ENCODE data around the gene APLP1. TPM values are rescaled to one million over a fixed set of nuclear protein-coding genes. Genes with fewer than 3 reads are reported as not detected.
"Not testable (repeated sequence)": the region's sequence is repeated elsewhere in the genome, so short reads cannot be mapped to it uniquely, and the experiment has no call there.

Gene APLP1
- total RNA-seq, 3 donors from 2014 or later: 2.6 to 4.2 (median 3.3) TPM

GRCh38 chr19:35832054-35832453 lies 36.3 kb upstream of the APLP1 start:
- no peak overlapping the region for H3K4me3 ChIP-seq
- H3K36me3 ChIP-seq: no peaks in the 10 kb centered on the region
- no peak for TF ChIP-seq CTCF (IDR thresholded peaks at IDR 0.05)
- no peak for TF ChIP-seq POLR2A (IDR thresholded peaks at IDR 0.05)
- TF ChIP-seq POLR2AphosphoS5 (IDR thresholded peaks at IDR 0.05): no peak
- H3K4me1 ChIP-seq: no peaks in the 10 kb centered on the region
- DNase-seq (ENCODE audit: low spot score in 2 of 2): no peak
- no peak overlapping the region for H3K27ac ChIP-seq
- intact Hi-C loops (cut with DNase I; ENCODE audit: low total_unique reads): no loop called here
- H3K9me3 ChIP-seq: no peaks in the 10 kb centered on the region
- peaks cover 0 to 27% of the 10 kb centered on the region in 2 donors for H3K27me3 ChIP-seq

- Histone ChIP-seq H3K36me3 (no peaks in the 10 kb centered on the region), H3K27ac (no peak overlapping the region), H3K4me3 (no peak overlapping the region), H3K4me1 (no peaks in the 10 kb centered on the region), H3K9me3 (peaks cover 8 to 12% of the 10 kb centered on the region in 2 donors), H3K27me3 (peaks cover 0 to 27% of the 10 kb centered on the region in 2 donors)
- intact Hi-C loops (cut with DNase I; ENCODE audit: low total_unique reads): no loop called here
- no peak for DNase-seq (ENCODE audit: low spot score in 2 of 2)
- TF ChIP-seq POLR2AphosphoS5 (IDR thresholded peaks at IDR 0.05) (no peak), CTCF (IDR thresholded peaks at IDR 0.05) (no peak), POLR2A (IDR thresholded peaks at IDR 0.05) (no peak)
Observed at GRCh38 chr19:35833972-35834371, 34.4 kb upstream of the APLP1 start.

- H3K36me3 ChIP-seq; H3K4me3 ChIP-seq; intact Hi-C loops (cut with DNase I; ENCODE audit: low total_unique reads); H3K27ac ChIP-seq; H3K4me1 ChIP-seq; DNase-seq (ENCODE audit: low spot score in 2 of 2): not testable (repeated sequence)
- H3K9me3 ChIP-seq: peaks cover 13 to 17% of the 10 kb centered on the region in 2 donors
- peaks cover 0 to 21% of the 10 kb centered on the region in 2 donors for H3K27me3 ChIP-seq
Observed at GRCh38 chr19:35836096-35836495, 32.3 kb upstream of the APLP1 start.

- Histone ChIP-seq H3K27me3 (peaks cover 3 to 48% of the 10 kb centered on the region in 2 donors), H3K4me3 (no peak overlapping the region), H3K36me3 (no peaks in the 10 kb centered on the region), H3K9me3 (peaks cover 13 to 17% of the 10 kb centered on the region in 2 donors), H3K4me1 (no peaks in the 10 kb centered on the region), H3K27ac (no peak overlapping the region)
- no peak for TF ChIP-seq CTCF (IDR thresholded peaks at IDR 0.05)
- no peak for TF ChIP-seq POLR2AphosphoS5 (IDR thresholded peaks at IDR 0.05)
- no peak for TF ChIP-seq POLR2A (IDR thresholded peaks at IDR 0.05)
- intact Hi-C loops (cut with DNase I; ENCODE audit: low total_unique reads): no loop called here
- no peak for DNase-seq (ENCODE audit: low spot score in 2 of 2)
Observed at GRCh38 chr19:35841961-35842595, 26.3 kb upstream of the APLP1 start.

GRCh38 chr19:35842666-35843272 lies 25.6 kb upstream of the APLP1 start:
- intact Hi-C loops (cut with DNase I; ENCODE audit: low total_unique reads): no loop called here
- peaks cover 3 to 48% of the 10 kb centered on the region in 2 donors for H3K27me3 ChIP-seq
- TF ChIP-seq CTCF (IDR thresholded peaks at IDR 0.05) (no peak), POLR2A (IDR thresholded peaks at IDR 0.05) (no peak), POLR2AphosphoS5 (IDR thresholded peaks at IDR 0.05) (no peak)

More at GRCh38 chr19:35842666-35843272, 25.6 kb upstream of the APLP1 start:
- Histone ChIP-seq H3K9me3 (peaks cover 13 to 17% of the 10 kb centered on the region in 2 donors), H3K36me3 (no peaks in the 10 kb centered on the region), H3K27ac (no peak overlapping the region), H3K4me3 (no peak overlapping the region), H3K4me1 (no peaks in the 10 kb centered on the region)
- DNase-seq (ENCODE audit: low spot score in 2 of 2): no peak
